ENCODE results near the gene RIC1.

GRCh38 chr9:5698004-5698403 is 69.1 kb downstream of the RIC1 start:
- no peak for TF ChIP-seq CTCF (conservative IDR thresholded peaks at IDR 0.05 in 1 of 2, IDR thresholded peaks at IDR 0.05 in 1 of 2; ENCODE audit: low read depth in 1 of 2, low read length in 2 of 2)
- TF ChIP-seq EZH2 (IDR thresholded peaks at IDR 0.05; ENCODE audit: low read length, missing control alignments) = no peak
